Transverse colon (tissue), 3 donors: ENCODE results near the gene HNRNPM.

Experiments used
- CTCF ChIP-seq, 5 experiments: fragments of 200-600 bp in 3 of 5; fragments of 450-650 bp in 2 of 5; sonication (generic) in 3 of 5; IDR thresholded peaks; 1 replicate in 2 of 5; 2 replicates in 3 of 5; pipeline ENCODE4 v1.5.1; 2016 to 2017; ENCODE audit warnings: antibody characterized with exemption in 5 of 5, inconsistent platforms in 3 of 5, mild to moderate bottlenecking in 2 of 5, moderate library complexity in 1 of 5
- POLR2A ChIP-seq: fragments of 450-650 bp; IDR thresholded peaks from one replicate; pipeline ENCODE4 v1.6.1; 2016; ENCODE audit warnings: antibody characterized with exemption, mild to moderate bottlenecking, moderate library complexity

- TF ChIP-seq CTCF (IDR thresholded peaks at IDR 0.05) = no peak
- TF ChIP-seq POLR2A = no peak
Observed at GRCh38 chr19:8475005-8475404, 30.2 kb downstream of the HNRNPM start.
